ENCODE results near the gene MICU1. TPM values are rescaled to one million over a fixed set of nuclear protein-coding genes. Genes with fewer than 3 reads are reported as not detected.

Gene MICU1
- total and polyA plus RNA-seq, 2 of the 13 experiments (the other 11 are each of a cell fraction or from before 2014, with no cell fraction given), result 32.5 to 56.1 TPM

GRCh38 chr10:72337039-72337629 lies 288.7 kb downstream of the MICU1 start (continued):
- TF ChIP-seq, protein P1, sequence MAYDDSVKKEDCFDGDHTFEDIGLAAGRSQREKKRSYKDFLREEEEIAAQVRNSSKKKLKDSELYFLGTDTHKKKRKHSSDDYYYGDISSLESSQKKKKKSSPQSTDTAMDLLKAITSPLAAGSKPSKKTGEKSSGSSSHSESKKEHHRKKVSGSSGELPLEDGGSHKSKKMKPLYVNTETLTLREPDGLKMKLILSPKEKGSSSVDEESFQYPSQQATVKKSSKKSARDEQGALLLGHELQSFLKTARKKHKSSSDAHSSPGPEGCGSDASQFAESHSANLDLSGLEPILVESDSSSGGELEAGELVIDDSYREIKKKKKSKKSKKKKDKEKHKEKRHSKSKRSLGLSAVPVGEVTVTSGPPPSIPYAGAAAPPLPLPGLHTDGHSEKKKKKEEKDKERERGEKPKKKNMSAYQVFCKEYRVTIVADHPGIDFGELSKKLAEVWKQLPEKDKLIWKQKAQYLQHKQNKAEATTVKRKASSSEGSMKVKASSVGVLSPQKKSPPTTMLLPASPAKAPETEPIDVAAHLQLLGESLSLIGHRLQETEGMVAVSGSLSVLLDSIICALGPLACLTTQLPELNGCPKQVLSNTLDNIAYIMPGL (CRISPR knock-in tag; IDR thresholded peaks at IDR 0.05; ENCODE audit: borderline replicate concordance in 1 of 2, low read depth in 1 of 2), result peak; percentile 34 to 69; a peak in 2 of 4 replicates
- TF ChIP-seq KDM3A (CRISPR knock-in tag; IDR thresholded peaks at IDR 0.05; ENCODE audit: low read depth), result peak; percentile 66; the same call in 1 of the 2 replicates
- 0 out of 2 replicates have a peak, but pooled peaks have one; percentile 39 for TF ChIP-seq HDAC2 (CRISPR knock-in tag; IDR thresholded peaks at IDR 0.05)
- 0 out of 2 replicates have a peak, but pooled peaks have one; percentile 19 for TF ChIP-seq FOXO1 (CRISPR knock-in tag; IDR thresholded peaks at IDR 0.05)
- TF ChIP-seq ZFP91 (CRISPR knock-in tag; IDR thresholded peaks at IDR 0.05; ENCODE audit: borderline replicate concordance), result peak; percentile 48; the same call in 1 of the 2 replicates
- no peak for TF ChIP-seq NFE2L1 (CRISPR knock-in tag; IDR thresholded peaks at IDR 0.05; ENCODE audit: borderline replicate concordance)
- 0 out of 2 replicates have a peak, but pooled peaks have one; percentile 43 for TF ChIP-seq SRY (CRISPR knock-in tag; IDR thresholded peaks at IDR 0.05)
- TF ChIP-seq SOX13 (IDR thresholded peaks at IDR 0.05), result no peak
- peak in 1 of 2 experiments; percentile 21; a peak in 1 of 4 replicates for TF ChIP-seq SOX13 (CRISPR knock-in tag; conservative IDR thresholded peaks at IDR 0.05 in 1 of 2, IDR thresholded peaks at IDR 0.05 in 1 of 2)
- TF ChIP-seq ZNF547 (CRISPR knock-in tag; IDR thresholded peaks at IDR 0.05), result peak; percentile 62; the same call in 1 of the 2 replicates
- no peak for TF ChIP-seq TRAFD1 (CRISPR knock-in tag; IDR thresholded peaks at IDR 0.05; ENCODE audit: borderline replicate concordance)
- TF ChIP-seq IKZF5 (CRISPR knock-in tag; IDR thresholded peaks at IDR 0.05), result peak; percentile 35; the same call in 1 of the 2 replicates
- TF ChIP-seq SMAD1 (CRISPR knock-in tag; IDR thresholded peaks at IDR 0.05; ENCODE audit: borderline replicate concordance, low read depth), result 0 out of 2 replicates have a peak, but pooled peaks have one; percentile 29
- TF ChIP-seq ZNF337 (CRISPR knock-in tag; IDR thresholded peaks at IDR 0.05; ENCODE audit: borderline replicate concordance, low read depth), result peak; percentile 68; the same call in 1 of the 2 replicates
- TF ChIP-seq GATA4 (IDR thresholded peaks at IDR 0.05; ENCODE audit: borderline replicate concordance, low read depth), result no peak
- TF ChIP-seq, protein P2, sequence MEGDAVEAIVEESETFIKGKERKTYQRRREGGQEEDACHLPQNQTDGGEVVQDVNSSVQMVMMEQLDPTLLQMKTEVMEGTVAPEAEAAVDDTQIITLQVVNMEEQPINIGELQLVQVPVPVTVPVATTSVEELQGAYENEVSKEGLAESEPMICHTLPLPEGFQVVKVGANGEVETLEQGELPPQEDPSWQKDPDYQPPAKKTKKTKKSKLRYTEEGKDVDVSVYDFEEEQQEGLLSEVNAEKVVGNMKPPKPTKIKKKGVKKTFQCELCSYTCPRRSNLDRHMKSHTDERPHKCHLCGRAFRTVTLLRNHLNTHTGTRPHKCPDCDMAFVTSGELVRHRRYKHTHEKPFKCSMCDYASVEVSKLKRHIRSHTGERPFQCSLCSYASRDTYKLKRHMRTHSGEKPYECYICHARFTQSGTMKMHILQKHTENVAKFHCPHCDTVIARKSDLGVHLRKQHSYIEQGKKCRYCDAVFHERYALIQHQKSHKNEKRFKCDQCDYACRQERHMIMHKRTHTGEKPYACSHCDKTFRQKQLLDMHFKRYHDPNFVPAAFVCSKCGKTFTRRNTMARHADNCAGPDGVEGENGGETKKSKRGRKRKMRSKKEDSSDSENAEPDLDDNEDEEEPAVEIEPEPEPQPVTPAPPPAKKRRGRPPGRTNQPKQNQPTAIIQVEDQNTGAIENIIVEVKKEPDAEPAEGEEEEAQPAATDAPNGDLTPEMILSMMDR (CRISPR knock-in tag; IDR thresholded peaks at IDR 0.05), result peak; percentile 96
- TF ChIP-seq SALL1 (CRISPR knock-in tag; IDR thresholded peaks at IDR 0.05), result peak; percentile 35; the same call in 1 of the 2 replicates
- 0 out of 2 replicates have a peak, but pooled peaks have one; percentile 50 for TF ChIP-seq ZNF350 (CRISPR knock-in tag; IDR thresholded peaks at IDR 0.05; ENCODE audit: borderline replicate concordance, low read depth)
- TF ChIP-seq HNRNPLL (IDR thresholded peaks at IDR 0.05; ENCODE audit: low read depth, low read length, poor library complexity, severe bottlenecking), result peak; percentile 19

All from HepG2 (cell line).